Right atrium auricular region (tissue), 2 donors: ENCODE data around the gene L2HGDH. TPM values are rescaled to one million over a fixed set of nuclear protein-coding genes. Genes with fewer than 3 reads are reported as not detected.

ENCODE experiments used
- DNase-seq: peaks from one replicate; pipeline ENCODE4 v3.0.0-alpha.2; 2019; ENCODE audit warnings: low spot score
- H3K27ac ChIP-seq, 2 donors: fragments of 200-600 bp; sonication (generic); 1 replicate in 1 of 2; 2 replicates in 1 of 2; pipeline ENCODE4 v1.5.1; 2016 to 2019
- H3K27me3 ChIP-seq, 2 donors: fragments of 200-600 bp; sonication (generic); one replicate each; pipeline versions ENCODE4 v1.5.1 to v1.6.0; 2017 to 2019
- H3K36me3 ChIP-seq: fragments of 200-600 bp; sonication (generic); one replicate; pipeline ENCODE4 v1.5.1; 2016
- H3K4me1 ChIP-seq, 2 donors: fragments of 200-600 bp; sonication (generic); one replicate each; pipeline versions ENCODE4 v1.5.1 to v1.6.0; 2017 to 2019
- H3K4me3 ChIP-seq, 2 donors: fragments of 200-600 bp; sonication (generic); 1 replicate in 1 of 2; 2 replicates in 1 of 2; pipeline ENCODE4 v1.5.1; 2017 to 2019; ENCODE audit warnings: mild to moderate bottlenecking in 1 of 2, moderate library complexity in 1 of 2
- H3K9me3 ChIP-seq, 2 donors: fragments of 200-600 bp; sonication (generic); one replicate each; pipeline ENCODE4 v1.5.1; 2019
- total RNA-seq, 2 donors: library from RNA; depleted of rRNA; stranded (reverse); fragments of >200 nt; gene quantifications; one replicate each; pipeline ENCODE4 v1.1.0, GENCODE V29; 2016
- TF ChIP-seq, protein P1 (sequence below), 2 donors: fragments of 200-600 bp; sonication (generic); IDR thresholded peaks; one replicate each; pipeline ENCODE4 v1.5.1; 2019; ENCODE audit warnings: antibody characterized with exemption in 2 of 2

Gene L2HGDH
- total RNA-seq, 2 donors from 2014 or later = 4.0 to 8.3 TPM

- Histone ChIP-seq H3K4me3 (no peak overlapping the region), H3K27ac (no peak overlapping the region), H3K4me1 (peaks cover 0 to 18% of the 10 kb centered on the region in 2 donors), H3K27me3 (no peaks in the 10 kb centered on the region), H3K9me3 (no peaks in the 10 kb centered on the region), H3K36me3 (no peaks in the 10 kb centered on the region)
- TF ChIP-seq, protein P1, sequence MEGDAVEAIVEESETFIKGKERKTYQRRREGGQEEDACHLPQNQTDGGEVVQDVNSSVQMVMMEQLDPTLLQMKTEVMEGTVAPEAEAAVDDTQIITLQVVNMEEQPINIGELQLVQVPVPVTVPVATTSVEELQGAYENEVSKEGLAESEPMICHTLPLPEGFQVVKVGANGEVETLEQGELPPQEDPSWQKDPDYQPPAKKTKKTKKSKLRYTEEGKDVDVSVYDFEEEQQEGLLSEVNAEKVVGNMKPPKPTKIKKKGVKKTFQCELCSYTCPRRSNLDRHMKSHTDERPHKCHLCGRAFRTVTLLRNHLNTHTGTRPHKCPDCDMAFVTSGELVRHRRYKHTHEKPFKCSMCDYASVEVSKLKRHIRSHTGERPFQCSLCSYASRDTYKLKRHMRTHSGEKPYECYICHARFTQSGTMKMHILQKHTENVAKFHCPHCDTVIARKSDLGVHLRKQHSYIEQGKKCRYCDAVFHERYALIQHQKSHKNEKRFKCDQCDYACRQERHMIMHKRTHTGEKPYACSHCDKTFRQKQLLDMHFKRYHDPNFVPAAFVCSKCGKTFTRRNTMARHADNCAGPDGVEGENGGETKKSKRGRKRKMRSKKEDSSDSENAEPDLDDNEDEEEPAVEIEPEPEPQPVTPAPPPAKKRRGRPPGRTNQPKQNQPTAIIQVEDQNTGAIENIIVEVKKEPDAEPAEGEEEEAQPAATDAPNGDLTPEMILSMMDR (IDR thresholded peaks at IDR 0.05) = no peak
- no peak for DNase-seq
These were observed 78.7 kb downstream of the L2HGDH start for GRCh38 chr14:50233166-50233950.

- no peaks in the 10 kb centered on the region for H3K9me3 ChIP-seq
- no peak for DNase-seq
- TF ChIP-seq, protein P1 (IDR thresholded peaks at IDR 0.05) = no peak
- peaks cover 0 to 26% of the 10 kb centered on the region in 2 donors for H3K4me1 ChIP-seq
- no peaks in the 10 kb centered on the region for H3K27me3 ChIP-seq
- H3K36me3 ChIP-seq = no peaks in the 10 kb centered on the region
- H3K4me3 ChIP-seq = peak overlapping the region; percentile 73 to 89
- H3K27ac ChIP-seq = peak overlapping the region; percentile 94
These were observed 79.8 kb downstream of the L2HGDH start for GRCh38 chr14:50232276-50232642.

DNA sequence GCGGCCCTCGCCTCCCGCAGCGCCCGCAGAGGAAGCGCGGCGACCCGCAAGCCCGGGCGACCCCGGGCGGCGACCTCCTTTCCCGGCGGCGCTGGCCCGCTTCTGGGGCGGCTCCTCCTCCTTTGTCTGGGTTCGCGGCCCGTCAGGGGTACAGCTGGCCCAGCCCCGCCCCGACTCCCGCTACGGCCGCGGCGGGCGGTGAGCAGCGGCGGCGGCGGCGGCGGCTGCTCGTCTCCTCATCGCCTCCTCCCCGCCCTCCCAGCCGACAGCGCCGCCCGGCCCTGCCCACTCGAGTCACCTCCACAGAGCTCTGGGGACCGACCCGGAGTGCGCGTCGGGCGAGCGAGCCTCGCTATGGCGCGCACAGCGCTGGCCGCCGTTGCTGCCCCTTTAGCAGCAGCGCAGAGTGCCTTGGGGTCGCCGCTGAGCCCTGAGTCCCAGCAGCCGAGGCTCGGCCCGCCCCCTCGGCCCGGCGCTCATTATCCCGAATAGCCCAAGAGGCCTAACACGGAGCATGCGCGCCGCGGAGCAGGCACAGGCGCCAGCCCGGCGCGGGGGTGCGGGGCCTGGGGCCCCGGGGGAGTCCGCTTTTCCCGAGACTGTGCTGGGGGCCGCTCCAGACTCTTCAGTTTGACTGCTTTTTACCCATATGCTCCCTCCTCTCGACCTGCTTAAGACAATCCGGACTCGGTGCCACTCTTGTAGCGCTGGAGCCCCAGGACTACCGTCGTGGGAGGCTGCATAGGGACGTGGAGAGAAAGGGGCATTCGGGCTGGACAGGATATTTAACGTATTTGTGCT is 80.4 kb downstream of the L2HGDH start, which contains the start of gene SOS2:
Gene SOS2 (minus strand): TSS at position 104 of the 801 bp plus-strand sequence. CDS start 295 bp downstream, outside the sequence.
- Histone ChIP-seq H3K4me1 (peaks cover 0 to 29% of the 10 kb centered on the region in 2 donors), H3K27me3 (no peaks in the 10 kb centered on the region)

GRCh38 chr14:50230701-50231474 is 81.1 kb downstream of the L2HGDH start:
- H3K27me3 ChIP-seq = no peaks in the 10 kb centered on the region
- H3K9me3 ChIP-seq = no peaks in the 10 kb centered on the region
- H3K27ac ChIP-seq = peak overlapping the region; percentile 94
- H3K36me3 ChIP-seq = no peaks in the 10 kb centered on the region
- TF ChIP-seq, protein P1 (IDR thresholded peaks at IDR 0.05) = no peak
- DNase-seq = peak; percentile 66
- peak overlapping the region; percentile 73 to 89 for H3K4me3 ChIP-seq
- peaks cover 0 to 37% of the 10 kb centered on the region in 2 donors for H3K4me1 ChIP-seq

More for the DNA sequence above, 80.4 kb downstream of the L2HGDH start, which contains the start of gene SOS2:
- TF ChIP-seq, protein P1 (IDR thresholded peaks at IDR 0.05) = peak in 1 of 2 donors; percentile 47
- Histone ChIP-seq H3K27ac (peak within 1 kb of the TSS; percentile 94), H3K36me3 (no peaks in the 10 kb centered on the region), H3K4me3 (peak within 1 kb of the TSS; percentile 73 to 89), H3K9me3 (no peaks in the 10 kb centered on the region)
- DNase-seq = peak; percentile 82

DNA sequence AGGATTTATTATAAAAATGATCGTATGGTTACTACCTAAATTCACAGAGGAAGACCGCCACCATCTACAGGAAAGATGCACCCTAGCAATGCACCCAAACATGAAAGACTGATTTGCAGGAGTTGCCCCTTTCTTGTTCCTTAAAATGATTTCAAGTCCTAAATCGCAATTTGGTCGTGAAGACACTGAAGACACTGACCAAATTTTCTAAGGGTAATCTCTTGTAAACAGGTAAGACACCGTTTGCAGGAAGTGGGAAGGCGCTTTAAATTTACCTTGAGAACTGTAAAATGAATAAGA is 81.7 kb downstream of the L2HGDH start:
- Histone ChIP-seq H3K9me3 (no peaks in the 10 kb centered on the region), H3K36me3 (no peaks in the 10 kb centered on the region), H3K4me3 (peak overlapping the region; percentile 73 to 89), H3K27ac (peak overlapping the region; percentile 94), H3K27me3 (no peaks in the 10 kb centered on the region), H3K4me1 (peaks cover 0 to 42% of the 10 kb centered on the region in 2 donors)
- TF ChIP-seq, protein P1 (IDR thresholded peaks at IDR 0.05) = no peak
- DNase-seq = no peak
